ENCODE measurements around the gene GAGE1. TPM values are rescaled to one million over a fixed set of nuclear protein-coding genes. Genes with fewer than 3 reads are reported as not detected.
"Not testable (repeated sequence)": the region's sequence is repeated elsewhere in the genome, so short reads cannot be mapped to it uniquely, and the experiment has no call there.

The GAGE1 gene
- total and polyA plus RNA-seq, 5 donors from 2014 or later: not detected

GRCh38 chrX:49589769-49590478 is 8.9 kb upstream of the GAGE1 start:
- H3K4me3 Mint-ChIP-seq; H3K4me1 Mint-ChIP-seq; H3K27me3 ChIP-seq (ENCODE audit: control insufficient read depth, insufficient read depth, low read length); H3K4me1 ChIP-seq (ENCODE audit: control insufficient read depth, insufficient read depth, low read length, poor library complexity, severe bottlenecking); H3K4me3 ChIP-seq (ENCODE audit: low read depth, low read length); ATAC-seq (ENCODE audit: low read depth in 2 of 2); H3K27ac Mint-ChIP-seq; H3K36me3 ChIP-seq (ENCODE audit: control insufficient read depth, insufficient read depth, low read length); H3K36me3 Mint-ChIP-seq; DNase-seq; H3K27ac ChIP-seq (ENCODE audit: insufficient read depth, low read length, poor library complexity, severe bottlenecking); H3K9me3 Mint-ChIP-seq; H3K27me3 Mint-ChIP-seq; H3K9me3 ChIP-seq (ENCODE audit: control insufficient read depth in 2 of 2, low read length in 2 of 2): not testable (repeated sequence)

GRCh38 chrX:49590488-49590887 is 8.3 kb upstream of the GAGE1 start:
- ATAC-seq (ENCODE audit: low read depth in 2 of 2); H3K4me1 Mint-ChIP-seq; H3K27ac Mint-ChIP-seq; H3K27me3 ChIP-seq (ENCODE audit: control insufficient read depth, insufficient read depth, low read length); H3K27me3 Mint-ChIP-seq; DNase-seq; H3K9me3 ChIP-seq (ENCODE audit: control insufficient read depth in 2 of 2, low read length in 2 of 2); H3K27ac ChIP-seq (ENCODE audit: insufficient read depth, low read length, poor library complexity, severe bottlenecking); H3K36me3 ChIP-seq (ENCODE audit: control insufficient read depth, insufficient read depth, low read length); H3K4me3 ChIP-seq (ENCODE audit: low read depth, low read length); H3K9me3 Mint-ChIP-seq; H3K36me3 Mint-ChIP-seq; H3K4me3 Mint-ChIP-seq; H3K4me1 ChIP-seq (ENCODE audit: control insufficient read depth, insufficient read depth, low read length, poor library complexity, severe bottlenecking): not testable (repeated sequence)

- H3K9me3 ChIP-seq (ENCODE audit: control insufficient read depth in 2 of 2, low read length in 2 of 2): no peaks in the 10 kb centered on the region
- Mint-ChIP-seq H3K27ac (no peak overlapping the region), H3K9me3 (peaks cover 0 to 2% (median 0%) of the 10 kb centered on the region in 7 donors), H3K4me1 (no peaks in the 10 kb centered on the region), H3K4me3 (no peak overlapping the region), H3K27me3 (peaks cover 4% of the 10 kb centered on the region), H3K36me3 (no peaks in the 10 kb centered on the region)
- DNase-seq (no peak), ATAC-seq (ENCODE audit: low read depth in 2 of 2) (no peak)
- H3K4me3 ChIP-seq (ENCODE audit: low read depth, low read length): no peak overlapping the region
- H3K27me3 ChIP-seq (ENCODE audit: control insufficient read depth, insufficient read depth, low read length): no peaks in the 10 kb centered on the region
- H3K36me3 ChIP-seq (ENCODE audit: control insufficient read depth, insufficient read depth, low read length): no peaks in the 10 kb centered on the region
- no peak overlapping the region for H3K27ac ChIP-seq (ENCODE audit: insufficient read depth, low read length, poor library complexity, severe bottlenecking)
- H3K4me1 ChIP-seq (ENCODE audit: control insufficient read depth, insufficient read depth, low read length, poor library complexity, severe bottlenecking): no peaks in the 10 kb centered on the region
These were observed 12.0 kb downstream of the GAGE1 start for GRCh38 chrX:49610718-49611310.

- no peaks in the 10 kb centered on the region for H3K36me3 ChIP-seq (ENCODE audit: control insufficient read depth, insufficient read depth, low read length)
- DNase-seq (no peak), ATAC-seq (ENCODE audit: low read depth in 2 of 2) (no peak)
- Mint-ChIP-seq H3K27me3 (no peaks in the 10 kb centered on the region), H3K4me1 (no peaks in the 10 kb centered on the region), H3K36me3 (no peaks in the 10 kb centered on the region), H3K27ac (no peak overlapping the region), H3K4me3 (no peak overlapping the region), H3K9me3 (peaks cover 0 to 2% (median 0%) of the 10 kb centered on the region in 7 donors)
- H3K4me3 ChIP-seq (ENCODE audit: low read depth, low read length): no peak overlapping the region
- H3K4me1 ChIP-seq (ENCODE audit: control insufficient read depth, insufficient read depth, low read length, poor library complexity, severe bottlenecking): no peaks in the 10 kb centered on the region
- H3K9me3 ChIP-seq (ENCODE audit: control insufficient read depth in 2 of 2, low read length in 2 of 2): no peaks in the 10 kb centered on the region
- H3K27me3 ChIP-seq (ENCODE audit: control insufficient read depth, insufficient read depth, low read length): no peaks in the 10 kb centered on the region
- no peak overlapping the region for H3K27ac ChIP-seq (ENCODE audit: insufficient read depth, low read length, poor library complexity, severe bottlenecking)
These were observed 19.8 kb downstream of the GAGE1 start for GRCh38 chrX:49618574-49618973.

- peak overlapping the region; percentile 44 for H3K4me3 ChIP-seq (ENCODE audit: low read depth, low read length)
- DNase-seq (peak; percentile 1 to 42 (median 16)), ATAC-seq (ENCODE audit: low read depth in 2 of 2) (peak in 1 of 2 donors; percentile 59)
- Mint-ChIP-seq H3K9me3 (peaks cover 0 to 6% (median 0%) of the 10 kb centered on the region in 7 donors), H3K4me1 (peaks cover 0 to 3% (median 0%) of the 10 kb centered on the region in 4 donors), H3K27me3 (no peaks in the 10 kb centered on the region), H3K27ac (peak overlapping the region in 1 of 3 donors; percentile 16), H3K4me3 (peak overlapping the region in 3 of 4 donors; percentile 51 to 73 (median 71)), H3K36me3 (no peaks in the 10 kb centered on the region)
- no peaks in the 10 kb centered on the region for H3K36me3 ChIP-seq (ENCODE audit: control insufficient read depth, insufficient read depth, low read length)
- H3K27ac ChIP-seq (ENCODE audit: insufficient read depth, low read length, poor library complexity, severe bottlenecking): no peak overlapping the region
- no peaks in the 10 kb centered on the region for H3K4me1 ChIP-seq (ENCODE audit: control insufficient read depth, insufficient read depth, low read length, poor library complexity, severe bottlenecking)
- no peaks in the 10 kb centered on the region for H3K9me3 ChIP-seq (ENCODE audit: control insufficient read depth in 2 of 2, low read length in 2 of 2)
- H3K27me3 ChIP-seq (ENCODE audit: control insufficient read depth, insufficient read depth, low read length): no peaks in the 10 kb centered on the region
These were observed 28.4 kb downstream of the GAGE1 start for GRCh38 chrX:49627086-49627777.

- no peak for ATAC-seq (ENCODE audit: low read depth in 2 of 2)
- no peaks in the 10 kb centered on the region for H3K4me1 ChIP-seq (ENCODE audit: control insufficient read depth, insufficient read depth, low read length, poor library complexity, severe bottlenecking)
- H3K9me3 Mint-ChIP-seq: no peaks in the 10 kb centered on the region
These were observed 46.3 kb downstream of the GAGE1 start for GRCh38 chrX:49644991-49645637.

GRCh38 chrX:49656533-49656932 is 57.7 kb downstream of the GAGE1 start:
- no peak overlapping the region for H3K27ac ChIP-seq (ENCODE audit: insufficient read depth, low read length, poor library complexity, severe bottlenecking)
- H3K36me3 ChIP-seq (ENCODE audit: control insufficient read depth, insufficient read depth, low read length): no peaks in the 10 kb centered on the region
- Mint-ChIP-seq H3K4me1 (no peaks in the 10 kb centered on the region), H3K9me3 (peaks cover 0 to 2% (median 0%) of the 10 kb centered on the region in 7 donors), H3K27ac (no peak overlapping the region), H3K27me3 (peaks cover 4% of the 10 kb centered on the region), H3K4me3 (no peak overlapping the region), H3K36me3 (no peaks in the 10 kb centered on the region)
- no peak overlapping the region for H3K4me3 ChIP-seq (ENCODE audit: low read depth, low read length)
- ATAC-seq (ENCODE audit: low read depth in 2 of 2) (no peak), DNase-seq (no peak)
- H3K4me1 ChIP-seq (ENCODE audit: control insufficient read depth, insufficient read depth, low read length, poor library complexity, severe bottlenecking): no peaks in the 10 kb centered on the region
- H3K27me3 ChIP-seq (ENCODE audit: control insufficient read depth, insufficient read depth, low read length): no peaks in the 10 kb centered on the region
- H3K9me3 ChIP-seq (ENCODE audit: control insufficient read depth in 2 of 2, low read length in 2 of 2): no peaks in the 10 kb centered on the region

More at GRCh38 chrX:49644991-49645637, 46.3 kb downstream of the GAGE1 start:
- H3K4me3 ChIP-seq (ENCODE audit: low read depth, low read length): no peak overlapping the region
- Mint-ChIP-seq H3K27me3 (peaks cover 20% of the 10 kb centered on the region), H3K4me3 (no peak overlapping the region), H3K36me3 (no peaks in the 10 kb centered on the region), H3K27ac (no peak overlapping the region), H3K4me1 (no peaks in the 10 kb centered on the region)
- DNase-seq: no peak
- H3K9me3 ChIP-seq (ENCODE audit: control insufficient read depth in 2 of 2, low read length in 2 of 2): no peaks in the 10 kb centered on the region
- no peak overlapping the region for H3K27ac ChIP-seq (ENCODE audit: insufficient read depth, low read length, poor library complexity, severe bottlenecking)
- no peaks in the 10 kb centered on the region for H3K27me3 ChIP-seq (ENCODE audit: control insufficient read depth, insufficient read depth, low read length)
- no peaks in the 10 kb centered on the region for H3K36me3 ChIP-seq (ENCODE audit: control insufficient read depth, insufficient read depth, low read length)

Measured in CD4-positive, CD25-positive, alpha-beta regulatory T cell (primary cell).